HUES48 (cell line): ENCODE measurements around the gene MT1HL1.

Experiments used
- H3K27ac ChIP-seq: one replicate; pipeline ENCODE4 v1.7.0; 2013; ENCODE audit warnings: low read depth, low read length, inconsistent platforms
- H3K27me3 ChIP-seq: 2 replicates; pipeline ENCODE4 v1.6.1; 2013; ENCODE audit warnings: mild to moderate bottlenecking, low read length; ENCODE audit not compliant: control insufficient read depth, insufficient read depth
- H3K36me3 ChIP-seq: 2 replicates; pipeline ENCODE4 v1.6.1; 2013; ENCODE audit warnings: low read length; ENCODE audit not compliant: control insufficient read depth, insufficient read depth
- H3K4me1 ChIP-seq: 2 replicates; pipeline ENCODE4 v1.6.1; 2013; ENCODE audit warnings: mild to moderate bottlenecking, low read length; ENCODE audit not compliant: control insufficient read depth, insufficient read depth
- H3K4me3 ChIP-seq: 2 replicates; pipeline ENCODE4 v1.5.1; 2013; ENCODE audit warnings: mild to moderate bottlenecking, low read depth, low read length
- H3K9ac ChIP-seq: 2 replicates; pipeline ENCODE4 v1.6.1; 2013; ENCODE audit warnings: mild to moderate bottlenecking, low read depth, low read length, moderate library complexity
- H3K9me3 ChIP-seq: 2 replicates; pipeline ENCODE4 v1.6.1; 2013; ENCODE audit warnings: low read length; ENCODE audit not compliant: control insufficient read depth, insufficient read depth

Gene MT1HL1

DNA sequence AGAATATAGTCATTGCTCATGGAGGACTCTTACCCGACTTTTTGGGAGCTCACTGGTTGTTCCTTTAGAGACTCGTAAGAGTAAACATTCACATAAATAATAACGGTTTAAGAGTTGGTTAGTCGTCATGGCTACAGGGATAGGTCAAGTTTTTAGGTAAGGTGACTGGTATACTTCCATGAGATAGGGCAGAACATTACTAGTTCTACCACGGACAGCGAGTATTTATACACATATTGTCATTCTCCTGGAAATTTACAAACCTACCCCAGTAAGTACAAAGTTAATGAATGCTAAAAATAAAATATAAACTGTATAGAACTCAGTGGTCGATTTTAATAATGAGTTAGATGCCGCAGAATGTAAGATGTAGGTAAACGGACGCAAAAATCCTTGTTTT is 36.6 kb upstream of the MT1HL1 start:
- H3K4me3 ChIP-seq, result no peak overlapping the region
- peaks cover 40% of the 10 kb centered on the region for H3K27me3 ChIP-seq
- no peaks in the 10 kb centered on the region for H3K9me3 ChIP-seq
- H3K4me1 ChIP-seq, result peaks cover 33% of the 10 kb centered on the region
- no peaks in the 10 kb centered on the region for H3K36me3 ChIP-seq
- no peak overlapping the region for H3K27ac ChIP-seq
- no peak overlapping the region for H3K9ac ChIP-seq

DNA sequence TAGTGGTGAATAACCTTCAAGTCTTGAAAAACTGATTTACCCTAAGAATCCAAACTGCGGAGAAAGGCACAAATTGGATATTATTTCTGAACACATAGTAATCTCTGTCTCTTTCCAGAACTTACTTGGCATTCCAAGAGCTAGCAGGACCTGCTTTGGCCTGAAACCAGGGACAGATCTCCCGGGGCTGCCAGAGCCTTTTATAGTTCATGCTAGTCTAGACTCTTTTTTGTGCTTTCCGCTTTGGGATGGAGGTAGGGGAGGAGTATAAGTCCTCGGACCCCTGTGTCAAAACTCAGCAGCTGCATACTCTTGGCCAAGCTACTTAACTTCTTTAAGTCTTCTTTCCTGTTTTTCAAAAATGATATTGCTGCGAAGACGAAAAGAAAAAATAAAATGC is 34.0 kb upstream of the MT1HL1 start:
- Histone ChIP-seq H3K27me3 (peaks cover 27% of the 10 kb centered on the region), H3K9ac (no peak overlapping the region), H3K9me3 (no peaks in the 10 kb centered on the region), H3K36me3 (no peaks in the 10 kb centered on the region), H3K4me1 (peaks cover 9% of the 10 kb centered on the region), H3K27ac (no peak overlapping the region), H3K4me3 (no peak overlapping the region)

DNA sequence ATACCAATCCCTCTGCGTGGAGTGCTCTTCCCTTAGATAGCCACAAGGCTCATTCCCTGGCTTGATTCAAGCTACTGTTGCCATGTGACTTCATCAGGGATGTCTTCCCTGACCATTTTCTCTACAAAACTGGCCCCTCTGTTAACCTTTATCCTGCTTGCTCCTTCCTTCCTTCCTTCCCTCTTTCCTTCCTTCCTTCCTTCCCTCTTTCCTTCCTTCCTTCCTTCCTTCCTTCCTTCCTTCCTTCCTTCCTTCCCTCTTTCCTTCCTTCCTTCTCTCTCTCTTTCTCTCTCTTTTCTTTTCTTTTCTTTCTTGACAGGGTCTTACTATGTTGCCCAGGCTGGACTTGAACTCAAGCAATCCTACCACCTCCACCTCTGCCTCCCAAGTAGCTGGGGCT is 31.5 kb upstream of the MT1HL1 start:
- H3K27ac ChIP-seq, result no peak overlapping the region
- H3K36me3 ChIP-seq, result no peaks in the 10 kb centered on the region
- H3K27me3 ChIP-seq, result peaks cover 8% of the 10 kb centered on the region
- H3K9ac ChIP-seq, result no peak overlapping the region
- peaks cover 18% of the 10 kb centered on the region for H3K4me1 ChIP-seq
- H3K9me3 ChIP-seq, result no peaks in the 10 kb centered on the region
- no peak overlapping the region for H3K4me3 ChIP-seq

DNA sequence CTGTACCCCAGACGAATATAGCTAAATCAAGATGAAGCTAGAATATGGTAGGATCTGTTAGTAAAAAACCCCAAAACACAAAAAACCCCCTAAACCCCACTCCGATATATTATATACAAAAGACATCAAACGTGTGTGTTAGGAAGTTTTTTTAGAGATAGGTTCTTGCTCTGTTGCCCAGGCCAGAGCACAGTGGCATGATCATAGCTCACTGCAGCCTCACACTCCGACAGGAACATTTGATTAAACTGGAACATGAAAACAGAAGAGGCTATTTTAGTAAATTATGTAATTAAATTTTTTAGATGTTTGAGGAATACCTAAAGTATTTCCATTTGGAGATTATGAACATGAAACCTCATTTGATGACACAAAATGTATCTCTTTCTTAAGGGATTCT is 29.6 kb upstream of the MT1HL1 start:
- Histone ChIP-seq H3K9me3 (no peaks in the 10 kb centered on the region), H3K27ac (no peak overlapping the region), H3K36me3 (no peaks in the 10 kb centered on the region), H3K4me3 (no peak overlapping the region), H3K9ac (no peak overlapping the region), H3K27me3 (no peaks in the 10 kb centered on the region; the same call in 1 of the 2 replicates), H3K4me1 (peaks cover 18% of the 10 kb centered on the region)

DNA sequence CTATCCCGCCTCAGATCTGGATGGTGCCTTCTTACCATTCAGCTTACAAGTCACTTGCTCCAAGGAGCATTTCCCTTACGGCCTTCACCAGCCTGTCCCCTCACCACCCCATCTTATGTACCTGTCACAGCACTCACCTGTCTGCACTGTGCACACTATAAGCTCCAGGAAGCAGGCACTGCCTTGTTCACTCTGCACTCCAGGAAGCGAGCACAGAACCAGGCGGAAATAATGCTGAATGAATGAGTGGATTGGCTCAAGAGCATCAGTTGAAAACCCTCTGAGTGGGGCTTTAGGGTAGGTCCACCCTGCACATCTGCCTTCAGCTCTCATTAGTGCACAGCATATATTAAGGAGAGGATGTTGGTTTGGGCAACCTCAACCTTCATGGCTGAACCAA is 28.8 kb upstream of the MT1HL1 start:
- H3K4me1 ChIP-seq, result peaks cover 18% of the 10 kb centered on the region
- H3K27ac ChIP-seq, result no peak overlapping the region

DNA sequence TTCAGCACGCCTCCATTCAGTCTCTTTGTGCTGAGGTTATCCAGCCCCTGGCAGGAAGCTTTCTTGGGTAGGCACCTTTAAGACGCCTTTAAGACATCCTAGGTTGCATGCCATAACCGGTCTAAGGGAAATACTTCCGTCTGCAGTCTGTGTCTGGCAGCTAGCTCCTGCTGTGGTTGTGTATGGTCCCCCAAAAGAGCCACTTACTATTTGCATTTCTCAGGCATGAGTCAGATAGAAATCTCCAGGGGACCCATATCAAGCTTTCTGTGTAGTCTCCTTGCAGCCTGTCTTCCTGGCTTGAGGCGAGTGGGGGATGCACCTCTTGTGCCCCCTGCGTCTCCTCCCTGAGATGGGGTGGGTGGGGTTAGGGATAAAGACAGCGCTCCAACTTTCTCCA is 27.8 kb upstream of the MT1HL1 start:
- no peaks in the 10 kb centered on the region for H3K9me3 ChIP-seq
- peak overlapping the region; percentile 92 for H3K27ac ChIP-seq
- no peaks in the 10 kb centered on the region for H3K36me3 ChIP-seq
- no peak overlapping the region for H3K9ac ChIP-seq
- H3K4me1 ChIP-seq, result peaks cover 23% of the 10 kb centered on the region
- no peaks in the 10 kb centered on the region; the same call in 1 of the 2 replicates for H3K27me3 ChIP-seq
- H3K4me3 ChIP-seq, result no peak overlapping the region

More for the DNA sequence above, 28.8 kb upstream of the MT1HL1 start:
- no peaks in the 10 kb centered on the region for H3K9me3 ChIP-seq
- H3K4me3 ChIP-seq, result no peak overlapping the region
- no peaks in the 10 kb centered on the region; the same call in 1 of the 2 replicates for H3K27me3 ChIP-seq
- no peaks in the 10 kb centered on the region for H3K36me3 ChIP-seq
- no peak overlapping the region for H3K9ac ChIP-seq

DNA sequence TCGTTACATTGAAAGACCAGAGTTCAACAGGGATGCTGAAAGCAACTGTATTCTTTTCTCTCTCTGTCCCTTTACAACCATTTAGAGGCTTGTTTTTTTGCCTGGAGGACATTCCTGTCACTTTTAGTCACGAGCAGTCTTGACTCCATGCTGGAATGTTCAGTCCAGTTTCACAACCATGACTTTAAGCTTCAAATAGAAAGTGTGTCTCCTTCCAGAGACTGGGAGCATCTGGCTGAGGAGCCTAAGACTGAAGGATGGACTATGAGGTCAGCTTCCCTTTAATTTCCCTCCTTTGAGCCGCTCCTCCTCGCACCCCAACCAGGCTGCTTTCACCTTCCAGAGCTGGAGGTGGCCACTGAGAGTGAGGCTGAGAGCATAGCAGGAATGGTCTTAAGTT is 27.2 kb upstream of the MT1HL1 start:
- Histone ChIP-seq H3K27ac (peak overlapping the region; percentile 92), H3K4me1 (peaks cover 27% of the 10 kb centered on the region), H3K27me3 (no peaks in the 10 kb centered on the region; the same call in 1 of the 2 replicates), H3K9ac (0 out of 2 replicates have a peak overlapping the region, but pooled peaks have one; percentile 26), H3K9me3 (no peaks in the 10 kb centered on the region), H3K36me3 (no peaks in the 10 kb centered on the region), H3K4me3 (no peak overlapping the region; the same call in 1 of the 2 replicates)

DNA sequence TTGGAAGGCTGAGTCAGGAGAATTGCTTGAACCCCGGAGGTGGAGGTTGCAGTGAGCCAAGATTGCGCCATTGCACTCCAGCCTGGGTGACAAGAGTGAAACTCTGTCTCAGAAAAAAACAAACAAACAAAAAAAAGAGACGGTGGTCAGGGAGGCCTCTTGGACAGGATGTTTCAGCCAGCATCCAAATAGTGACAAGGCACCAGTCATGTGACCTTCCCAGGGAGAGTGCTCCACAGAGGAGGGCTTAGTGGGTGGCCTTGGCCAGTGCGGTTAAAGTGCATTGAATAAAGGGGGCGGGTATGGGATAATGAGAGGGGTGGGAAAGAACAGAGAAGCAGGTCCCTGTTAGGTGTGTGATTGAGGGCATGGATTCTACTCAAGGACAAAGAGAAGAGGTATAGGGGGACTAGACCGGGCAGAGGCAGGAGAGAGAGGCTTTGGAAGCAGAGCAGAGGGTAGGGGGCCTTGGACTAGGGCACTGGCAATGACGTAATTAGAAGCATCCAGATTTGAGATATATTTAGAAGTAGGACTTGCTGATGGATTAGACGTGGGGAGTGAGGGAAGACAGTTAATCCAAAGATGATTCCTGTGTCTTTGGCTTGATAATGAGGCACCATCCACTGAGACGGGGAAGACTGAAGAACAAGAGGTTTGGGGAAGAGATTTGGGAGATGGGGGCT is 25.8 kb upstream of the MT1HL1 start:
- Histone ChIP-seq H3K9me3 (peaks cover 4% of the 10 kb centered on the region; the same call in 1 of the 2 replicates), H3K9ac (no peak overlapping the region), H3K4me1 (peaks cover 27% of the 10 kb centered on the region), H3K27ac (no peak overlapping the region), H3K27me3 (no peaks in the 10 kb centered on the region; the same call in 1 of the 2 replicates), H3K36me3 (no peaks in the 10 kb centered on the region), H3K4me3 (no peak overlapping the region)

DNA sequence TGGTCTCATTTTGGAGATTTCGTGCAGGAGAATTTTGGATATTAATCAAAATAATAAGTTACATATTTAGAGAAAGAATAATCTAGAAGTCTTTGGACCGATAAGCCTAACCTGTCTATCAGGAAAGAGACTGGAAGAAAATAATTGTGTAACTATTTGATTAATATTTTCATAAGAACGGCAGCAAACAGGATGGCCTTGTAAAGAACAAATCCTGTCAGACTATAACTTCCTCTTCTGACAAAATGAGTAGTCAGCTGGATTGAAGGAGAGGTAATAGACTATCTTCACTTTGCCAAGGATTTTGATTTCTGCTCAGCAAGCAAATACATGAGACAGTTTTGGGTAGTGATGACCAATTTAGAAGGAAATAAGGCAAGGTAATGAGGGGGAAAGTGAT is 25.0 kb upstream of the MT1HL1 start:
- no peaks in the 10 kb centered on the region for H3K27me3 ChIP-seq
- no peak overlapping the region for H3K4me3 ChIP-seq
- H3K9me3 ChIP-seq, result peaks cover 4% of the 10 kb centered on the region; the same call in 1 of the 2 replicates
- peaks cover 27% of the 10 kb centered on the region for H3K4me1 ChIP-seq
- no peak overlapping the region for H3K9ac ChIP-seq
- no peaks in the 10 kb centered on the region for H3K36me3 ChIP-seq
- no peak overlapping the region for H3K27ac ChIP-seq

DNA sequence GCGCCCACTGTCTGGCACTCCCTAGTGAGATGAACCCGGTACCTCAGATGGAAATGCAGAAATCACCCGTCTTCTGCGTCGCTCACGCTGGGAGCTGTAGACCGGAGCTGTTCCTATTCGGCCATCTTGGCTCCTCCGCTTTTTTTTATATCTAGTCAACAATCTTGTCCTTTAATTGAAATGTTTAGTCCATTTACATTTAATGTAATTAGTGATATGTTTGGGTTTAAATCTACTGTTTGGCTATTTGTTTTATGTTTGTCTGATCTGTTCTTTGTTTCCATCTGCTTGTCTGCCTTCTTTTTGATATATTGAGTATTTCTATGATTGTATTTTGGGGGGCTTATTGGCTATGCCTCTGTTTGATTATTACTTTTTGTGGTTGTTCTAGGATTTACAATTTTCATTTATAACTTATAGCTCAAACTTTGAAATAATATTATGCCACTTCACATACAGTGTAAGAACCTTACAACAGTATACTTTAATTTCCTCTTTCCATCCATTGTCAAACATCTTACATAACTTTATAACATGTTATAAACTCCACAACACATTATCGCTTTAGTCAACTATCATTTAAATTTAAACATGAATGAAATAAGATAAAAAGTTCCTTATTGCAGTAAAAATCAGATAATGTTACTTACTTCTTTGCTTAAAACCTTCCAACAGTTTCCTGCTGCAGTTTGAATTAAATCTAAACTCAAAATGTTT is 21.3 kb upstream of the MT1HL1 start:
- no peak overlapping the region for H3K27ac ChIP-seq
- peaks cover 9% of the 10 kb centered on the region for H3K4me1 ChIP-seq
- no peak overlapping the region for H3K4me3 ChIP-seq
- no peaks in the 10 kb centered on the region for H3K36me3 ChIP-seq
- peaks cover 4% of the 10 kb centered on the region; the same call in 1 of the 2 replicates for H3K9me3 ChIP-seq
- no peaks in the 10 kb centered on the region for H3K27me3 ChIP-seq
- H3K9ac ChIP-seq, result no peak overlapping the region

DNA sequence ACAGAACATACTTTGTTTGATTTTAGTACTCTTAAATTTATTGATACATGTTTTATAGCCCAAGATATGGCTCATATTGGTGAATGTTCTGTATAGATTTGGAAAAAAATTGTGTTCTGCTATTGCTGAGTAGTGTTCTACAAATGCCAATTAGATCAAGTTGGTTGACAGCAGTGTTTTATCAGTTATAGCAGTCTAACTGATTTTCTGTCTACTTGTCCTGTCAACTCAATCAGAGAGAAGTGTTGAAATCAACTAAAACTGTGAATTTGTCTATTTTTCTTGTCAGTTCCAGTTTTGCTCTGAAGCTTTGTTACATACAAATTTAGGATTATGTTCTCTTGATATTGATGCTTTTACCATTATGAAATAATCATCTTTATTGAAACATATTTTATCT is 14.7 kb upstream of the MT1HL1 start:
- no peaks in the 10 kb centered on the region for H3K27me3 ChIP-seq
- H3K9me3 ChIP-seq, result no peaks in the 10 kb centered on the region
- H3K4me1 ChIP-seq, result peaks cover 27% of the 10 kb centered on the region
- no peak overlapping the region for H3K4me3 ChIP-seq
- no peaks in the 10 kb centered on the region for H3K36me3 ChIP-seq
- no peak overlapping the region for H3K9ac ChIP-seq
- H3K27ac ChIP-seq, result no peak overlapping the region
